Neural cell (in vitro differentiated cells): ENCODE measurements around the gene WDR81.

Experiments
- EP300 ChIP-seq: fragments of 450-650 bp; conservative IDR thresholded peaks from 2 replicates; pipeline ENCODE4 v1.6.1; 2014; ENCODE audit warnings: antibody characterized with exemption, mild to moderate bottlenecking, moderate library complexity; ENCODE audit not compliant: poor library complexity, severe bottlenecking
- EZH2 ChIP-seq: fragments of 200-600, 300-800 bp; shearing (Covaris generic), sonication (generic); IDR thresholded peaks from 2 replicates; pipeline ENCODE4 v1.6.1; 2014; ENCODE audit warnings: antibody characterized with exemption, low read length, borderline replicate concordance, mild to moderate bottlenecking; ENCODE audit not compliant: insufficient read depth, poor library complexity, severe bottlenecking
- MXI1 ChIP-seq: fragments of 450-650 bp; conservative IDR thresholded peaks from 2 replicates; pipeline ENCODE4 v1.6.1; 2014; ENCODE audit warnings: antibody characterized with exemption, mild to moderate bottlenecking; ENCODE audit not compliant: poor library complexity, severe bottlenecking
- POLR2AphosphoS5 ChIP-seq: IDR thresholded peaks from 2 replicates; pipeline ENCODE4 v1.6.1; 2012
- RAD21 ChIP-seq: fragments of 450-650 bp; conservative IDR thresholded peaks from 2 replicates; pipeline ENCODE4 v1.6.1; 2014; ENCODE audit warnings: antibody characterized with exemption, mild to moderate bottlenecking, moderate library complexity
- SMC3 ChIP-seq: fragments of 450-650 bp; conservative IDR thresholded peaks from 2 replicates; pipeline ENCODE4 v1.6.1; 2014; ENCODE audit warnings: antibody characterized with exemption, mild to moderate bottlenecking, moderate library complexity; ENCODE audit not compliant: poor library complexity
- TAF1 ChIP-seq: IDR thresholded peaks from 2 replicates; pipeline ENCODE4 v1.6.1; 2012; ENCODE audit warnings: low read depth
- TF ChIP-seq, protein P1 (sequence below): fragments of 450-650 bp; IDR thresholded peaks from 2 replicates; pipeline ENCODE4 v1.5.1; 2014; ENCODE audit warnings: antibody characterized with exemption, mild to moderate bottlenecking, moderate library complexity; ENCODE audit not compliant: poor library complexity, severe bottlenecking

DNA sequence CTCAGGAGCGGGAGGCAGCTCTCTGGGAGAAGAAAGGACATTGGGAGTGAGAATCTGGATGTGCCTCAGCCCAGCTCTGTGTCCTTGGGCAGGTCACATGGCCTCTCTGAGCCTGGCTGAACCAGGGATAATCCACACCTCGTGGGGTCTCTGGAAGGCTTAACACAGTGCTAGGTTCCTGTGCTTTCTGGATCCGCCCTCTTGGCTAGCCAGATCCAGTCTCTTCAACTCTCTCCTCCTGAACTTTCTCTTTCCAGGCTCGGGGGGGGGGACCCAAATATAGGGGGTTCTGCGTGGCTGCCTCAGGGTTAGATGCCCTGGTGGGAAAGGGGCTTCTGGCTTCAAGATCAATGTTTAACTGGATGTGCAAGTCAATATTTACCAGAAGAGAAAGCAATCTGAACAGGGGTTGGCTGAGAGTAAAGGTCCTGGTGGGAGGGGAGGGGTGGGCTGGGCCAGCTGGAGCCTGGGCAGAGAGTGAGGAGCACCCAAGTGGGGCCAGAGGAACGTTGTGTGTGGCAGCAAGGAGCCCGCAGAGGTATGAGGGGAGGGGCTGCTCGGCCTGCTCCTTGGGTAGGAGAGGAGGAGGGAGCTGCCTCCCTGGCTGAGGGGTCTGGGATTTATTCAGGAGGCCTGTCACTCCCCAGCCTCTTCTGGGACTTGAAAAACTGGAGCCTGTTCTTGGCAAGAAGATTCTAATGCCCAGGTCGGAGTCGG, 18.0 kb downstream of the WDR81 start, which contains the start of gene SERPINF2:
- TF ChIP-seq POLR2AphosphoS5 (no peak), EZH2 (no peak), EP300 (no peak), MXI1 (no peak), SMC3 (no peak), TAF1 (no peak), RAD21 (no peak)
- TF ChIP-seq, protein P1, sequence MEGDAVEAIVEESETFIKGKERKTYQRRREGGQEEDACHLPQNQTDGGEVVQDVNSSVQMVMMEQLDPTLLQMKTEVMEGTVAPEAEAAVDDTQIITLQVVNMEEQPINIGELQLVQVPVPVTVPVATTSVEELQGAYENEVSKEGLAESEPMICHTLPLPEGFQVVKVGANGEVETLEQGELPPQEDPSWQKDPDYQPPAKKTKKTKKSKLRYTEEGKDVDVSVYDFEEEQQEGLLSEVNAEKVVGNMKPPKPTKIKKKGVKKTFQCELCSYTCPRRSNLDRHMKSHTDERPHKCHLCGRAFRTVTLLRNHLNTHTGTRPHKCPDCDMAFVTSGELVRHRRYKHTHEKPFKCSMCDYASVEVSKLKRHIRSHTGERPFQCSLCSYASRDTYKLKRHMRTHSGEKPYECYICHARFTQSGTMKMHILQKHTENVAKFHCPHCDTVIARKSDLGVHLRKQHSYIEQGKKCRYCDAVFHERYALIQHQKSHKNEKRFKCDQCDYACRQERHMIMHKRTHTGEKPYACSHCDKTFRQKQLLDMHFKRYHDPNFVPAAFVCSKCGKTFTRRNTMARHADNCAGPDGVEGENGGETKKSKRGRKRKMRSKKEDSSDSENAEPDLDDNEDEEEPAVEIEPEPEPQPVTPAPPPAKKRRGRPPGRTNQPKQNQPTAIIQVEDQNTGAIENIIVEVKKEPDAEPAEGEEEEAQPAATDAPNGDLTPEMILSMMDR: no peak
